ENCODE results near the gene STX16.

STX16 gene

GRCh38 chr20:58688414-58688813 is 37.3 kb downstream of the STX16 start:
- Histone ChIP-seq H3K36me3 (no peaks in the 10 kb centered on the region; the same call in 1 of the 2 replicates), H3K9me3 (no peaks in the 10 kb centered on the region), H3K27me3 (peaks cover 6% of the 10 kb centered on the region), H3K9ac (no peak overlapping the region), H3K27ac (no peak overlapping the region), H4K20me1 (no peaks in the 10 kb centered on the region), H3K4me2 (no peak overlapping the region), H3K4me1 (peaks cover 14% of the 10 kb centered on the region), H3K4me3 (no peak overlapping the region)
- no peak for TF ChIP-seq Cebpa-rat (IDR thresholded peaks at IDR 0.05)

- H3K36me3 ChIP-seq: no peaks in the 10 kb centered on the region; the same call in 1 of the 2 replicates
- peaks cover 19% of the 10 kb centered on the region for H3K4me1 ChIP-seq
- H3K4me3 ChIP-seq: no peak overlapping the region
- TF ChIP-seq Cebpa-rat (IDR thresholded peaks at IDR 0.05): no peak
- H3K9me3 ChIP-seq: no peaks in the 10 kb centered on the region
- peaks cover 11% of the 10 kb centered on the region for H3K27me3 ChIP-seq
- H3K4me2 ChIP-seq: no peak overlapping the region
- H3K9ac ChIP-seq: no peak overlapping the region
- H4K20me1 ChIP-seq: no peaks in the 10 kb centered on the region
- no peak overlapping the region for H3K27ac ChIP-seq
These were observed 37.8 kb downstream of the STX16 start for GRCh38 chr20:58688840-58689239.

GRCh38 chr20:58690396-58691135 is 39.5 kb downstream of the STX16 start:
- no peaks in the 10 kb centered on the region for H3K9me3 ChIP-seq
- no peak for TF ChIP-seq Cebpa-rat (IDR thresholded peaks at IDR 0.05)
- H3K27ac ChIP-seq: no peak overlapping the region
- H4K20me1 ChIP-seq: no peaks in the 10 kb centered on the region
- peaks cover 21% of the 10 kb centered on the region for H3K4me1 ChIP-seq
- no peak overlapping the region for H3K4me2 ChIP-seq
- H3K4me3 ChIP-seq: no peak overlapping the region
- H3K36me3 ChIP-seq: peaks cover 5% of the 10 kb centered on the region; the same call in 1 of the 2 replicates
- H3K27me3 ChIP-seq: peaks cover 16% of the 10 kb centered on the region
- no peak overlapping the region for H3K9ac ChIP-seq

- no peak for TF ChIP-seq Cebpa-rat (IDR thresholded peaks at IDR 0.05)
- Histone ChIP-seq H4K20me1 (no peaks in the 10 kb centered on the region), H3K27me3 (peaks cover 16% of the 10 kb centered on the region), H3K4me2 (peak overlapping the region; percentile 96), H3K4me3 (peak overlapping the region; percentile 72; the same call in 1 of the 2 replicates), H3K36me3 (peaks cover 16% of the 10 kb centered on the region; the same call in 1 of the 2 replicates), H3K9me3 (no peaks in the 10 kb centered on the region), H3K4me1 (peaks cover 32% of the 10 kb centered on the region), H3K9ac (peak overlapping the region; percentile 87), H3K27ac (peak overlapping the region; percentile 89)
These were observed 40.9 kb downstream of the STX16 start for GRCh38 chr20:58691773-58692578.

GRCh38 chr20:58692579-58693225 is 41.6 kb downstream of the STX16 start, which contains the start of gene NPEPL1:
NPEPL1 (plus strand) TSS chr20:58692800; CDS start chr20:58692901, 101 bp downstream.
- H3K4me2 ChIP-seq: peak within 1 kb of the TSS; percentile 96
- H3K27ac ChIP-seq: peak within 1 kb of the TSS; percentile 89

GRCh38 chr20:58693226-58694006 is 42.3 kb downstream of the STX16 start:
- peak overlapping the region; percentile 87 for H3K9ac ChIP-seq
- H3K4me1 ChIP-seq: peaks cover 34% of the 10 kb centered on the region
- peaks cover 30% of the 10 kb centered on the region; the same call in 1 of the 2 replicates for H3K36me3 ChIP-seq
- peak overlapping the region; percentile 72 for H3K4me3 ChIP-seq
- H3K9me3 ChIP-seq: no peaks in the 10 kb centered on the region
- peak overlapping the region; percentile 96 for H3K4me2 ChIP-seq
- peaks cover 16% of the 10 kb centered on the region for H3K27me3 ChIP-seq
- no peaks in the 10 kb centered on the region for H4K20me1 ChIP-seq
- peak overlapping the region; percentile 89 for H3K27ac ChIP-seq
- TF ChIP-seq Cebpa-rat (IDR thresholded peaks at IDR 0.05): no peak

More at GRCh38 chr20:58692579-58693225, 41.6 kb downstream of the STX16 start, which contains the start of gene NPEPL1:
- no peaks in the 10 kb centered on the region for H3K9me3 ChIP-seq
- peaks cover 16% of the 10 kb centered on the region for H3K27me3 ChIP-seq
- peaks cover 24% of the 10 kb centered on the region; the same call in 1 of the 2 replicates for H3K36me3 ChIP-seq
- no peaks in the 10 kb centered on the region for H4K20me1 ChIP-seq
- peaks cover 34% of the 10 kb centered on the region for H3K4me1 ChIP-seq
- H3K4me3 ChIP-seq: peak within 1 kb of the TSS; percentile 72
- peak within 1 kb of the TSS; percentile 87 for H3K9ac ChIP-seq
- no peak for TF ChIP-seq Cebpa-rat (IDR thresholded peaks at IDR 0.05)

GRCh38 chr20:58694241-58695083 is 43.4 kb downstream of the STX16 start:
- Histone ChIP-seq H3K36me3 (peaks cover 39% of the 10 kb centered on the region), H3K4me1 (peaks cover 34% of the 10 kb centered on the region), H3K27me3 (peaks cover 16% of the 10 kb centered on the region), H4K20me1 (no peaks in the 10 kb centered on the region), H3K9me3 (no peaks in the 10 kb centered on the region), H3K9ac (no peak overlapping the region), H3K4me2 (peak overlapping the region; percentile 96), H3K4me3 (no peak overlapping the region), H3K27ac (no peak overlapping the region)
- no peak for TF ChIP-seq Cebpa-rat (IDR thresholded peaks at IDR 0.05)

GRCh38 chr20:58695084-58695722 is 44.1 kb downstream of the STX16 start:
- Histone ChIP-seq H3K4me1 (peaks cover 34% of the 10 kb centered on the region), H3K36me3 (peaks cover 46% of the 10 kb centered on the region), H3K27ac (no peak overlapping the region), H3K4me3 (no peak overlapping the region), H3K9me3 (no peaks in the 10 kb centered on the region), H3K9ac (no peak overlapping the region), H4K20me1 (no peaks in the 10 kb centered on the region), H3K27me3 (peaks cover 16% of the 10 kb centered on the region), H3K4me2 (no peak overlapping the region)
- no peak for TF ChIP-seq Cebpa-rat (IDR thresholded peaks at IDR 0.05)
